Measurements from ENCODE around the gene PAX5.
A peak's percentile ranks its signal among the peaks of the same experiment; 100 is the strongest.

Gene PAX5

DNA sequence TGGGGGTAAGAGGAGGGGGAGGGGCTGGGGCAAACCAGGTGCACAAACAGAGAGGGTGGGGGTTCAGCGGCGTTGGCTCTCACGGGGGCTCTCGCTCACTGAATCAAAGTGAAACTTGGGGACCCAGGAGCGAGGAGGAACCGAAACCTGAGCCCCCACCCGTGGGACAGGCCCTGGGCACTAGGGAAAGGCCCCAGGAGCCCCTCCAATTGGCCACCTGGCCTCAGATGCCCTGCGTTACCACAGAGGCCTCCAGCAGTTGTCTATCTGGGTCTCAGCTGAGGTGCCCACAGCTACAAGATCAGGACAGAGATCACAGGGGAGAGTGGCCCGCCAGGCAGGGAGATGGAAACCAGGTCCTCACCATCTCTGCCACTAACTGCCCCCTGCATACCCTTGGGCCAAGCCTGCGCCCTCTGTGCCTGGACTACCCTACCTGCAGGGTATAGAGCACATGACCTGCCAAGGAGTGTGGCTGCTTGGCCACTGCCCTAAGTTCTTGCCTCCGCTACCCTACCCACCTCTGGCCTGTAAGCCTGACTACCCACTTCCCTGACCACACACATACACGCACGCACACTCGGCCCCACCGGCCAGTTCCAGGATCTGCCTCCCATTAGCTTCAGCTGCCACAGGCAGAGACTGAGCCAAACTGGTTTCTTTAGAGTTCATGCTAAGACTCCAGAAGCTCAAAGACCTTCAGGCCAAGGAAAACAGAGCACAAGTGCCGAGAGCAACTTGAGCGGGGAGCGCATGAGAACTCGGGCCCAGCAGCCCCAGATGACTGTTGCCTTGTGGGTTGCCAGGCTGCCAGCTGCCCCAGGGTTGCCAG lies 39.9 kb downstream of the PAX5 start:
- Histone ChIP-seq H3K9me2 (replicated peaks; ENCODE audit: control insufficient read depth, low read length) (no peaks in the 10 kb centered on the region), H3F3A (ENCODE audit: control insufficient read depth, insufficient read depth) (peaks cover 15% of the 10 kb centered on the region), H3K27me3 (ENCODE audit: control insufficient read depth, low read length) (no peaks in the 10 kb centered on the region), H3K4me3 (ENCODE audit: low read length) (no peak overlapping the region), H3K27ac (ENCODE audit: low read depth, low read length) (peak overlapping the region; percentile 11), H4K20me1 (ENCODE audit: control insufficient read depth, insufficient read depth, low read depth, low read length) (peaks cover 10% of the 10 kb centered on the region), H3K79me2 (ENCODE audit: control insufficient read depth, low read length) (peaks cover 98% of the 10 kb centered on the region), H3K9me3 (ENCODE audit: control insufficient read depth, insufficient read depth, low read length) (peaks cover 3% of the 10 kb centered on the region; the same call in 1 of the 2 replicates), H3K4me1 (ENCODE audit: control insufficient read depth, low read length) (peaks cover 88% of the 10 kb centered on the region), H3K36me3 (ENCODE audit: control insufficient read depth, low read length) (peaks cover 96% of the 10 kb centered on the region), H3K4me2 (ENCODE audit: low read length) (peak overlapping the region; percentile 52; the same call in 1 of the 2 replicates)
- TF ChIP-seq EZH2phosphoT487 (IDR thresholded peaks at IDR 0.05; ENCODE audit: borderline replicate concordance, low read length): no peak
- TF ChIP-seq, protein P1, sequence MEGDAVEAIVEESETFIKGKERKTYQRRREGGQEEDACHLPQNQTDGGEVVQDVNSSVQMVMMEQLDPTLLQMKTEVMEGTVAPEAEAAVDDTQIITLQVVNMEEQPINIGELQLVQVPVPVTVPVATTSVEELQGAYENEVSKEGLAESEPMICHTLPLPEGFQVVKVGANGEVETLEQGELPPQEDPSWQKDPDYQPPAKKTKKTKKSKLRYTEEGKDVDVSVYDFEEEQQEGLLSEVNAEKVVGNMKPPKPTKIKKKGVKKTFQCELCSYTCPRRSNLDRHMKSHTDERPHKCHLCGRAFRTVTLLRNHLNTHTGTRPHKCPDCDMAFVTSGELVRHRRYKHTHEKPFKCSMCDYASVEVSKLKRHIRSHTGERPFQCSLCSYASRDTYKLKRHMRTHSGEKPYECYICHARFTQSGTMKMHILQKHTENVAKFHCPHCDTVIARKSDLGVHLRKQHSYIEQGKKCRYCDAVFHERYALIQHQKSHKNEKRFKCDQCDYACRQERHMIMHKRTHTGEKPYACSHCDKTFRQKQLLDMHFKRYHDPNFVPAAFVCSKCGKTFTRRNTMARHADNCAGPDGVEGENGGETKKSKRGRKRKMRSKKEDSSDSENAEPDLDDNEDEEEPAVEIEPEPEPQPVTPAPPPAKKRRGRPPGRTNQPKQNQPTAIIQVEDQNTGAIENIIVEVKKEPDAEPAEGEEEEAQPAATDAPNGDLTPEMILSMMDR (IDR thresholded peaks at IDR 0.05; ENCODE audit: low read depth, low read length, poor library complexity, severe bottlenecking): no peak

DNA sequence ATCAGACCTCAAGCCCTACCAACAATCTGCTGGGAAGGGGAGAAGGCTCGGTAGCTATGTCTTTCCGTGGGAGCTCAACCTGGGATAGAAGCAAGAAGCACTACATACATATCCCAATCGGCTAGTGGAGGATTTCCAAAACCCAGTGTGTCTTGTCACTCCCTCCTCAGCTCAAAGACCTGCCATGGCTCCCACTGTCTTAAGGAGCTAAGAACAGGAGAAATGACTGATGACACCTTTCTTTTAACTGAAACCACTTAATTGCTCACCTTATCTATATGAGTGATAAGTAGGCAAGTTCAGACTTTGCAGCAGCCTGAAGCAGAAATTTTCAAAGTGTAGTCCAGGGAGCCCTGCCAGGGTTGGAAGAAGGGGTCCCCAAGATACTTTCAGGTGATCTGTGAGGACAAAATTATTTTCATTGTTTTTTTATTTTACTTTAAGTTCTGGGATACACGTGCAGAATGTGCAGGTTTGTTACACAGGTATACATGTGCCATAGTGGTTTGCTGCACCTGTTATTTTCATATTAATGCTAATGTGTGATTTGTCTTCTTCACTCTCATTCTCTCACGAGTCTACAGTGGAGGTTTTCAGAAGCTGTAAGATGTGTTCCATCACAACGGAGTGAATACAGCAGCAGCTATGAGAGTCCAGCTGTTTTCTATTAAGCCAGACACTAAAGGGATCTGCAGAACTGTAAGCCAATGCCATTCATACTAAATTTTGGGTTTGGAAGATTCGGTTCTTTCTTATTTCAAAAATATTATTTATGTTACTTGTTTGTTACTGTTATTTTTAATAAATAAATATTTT lies 41.4 kb downstream of the PAX5 start:
- Histone ChIP-seq H3K4me1 (ENCODE audit: control insufficient read depth, low read length) (peaks cover 79% of the 10 kb centered on the region), H3K9me3 (ENCODE audit: control insufficient read depth, insufficient read depth, low read length) (peaks cover 3% of the 10 kb centered on the region; the same call in 1 of the 2 replicates), H3K36me3 (ENCODE audit: control insufficient read depth, low read length) (peaks cover 99% of the 10 kb centered on the region), H4K20me1 (ENCODE audit: control insufficient read depth, insufficient read depth, low read depth, low read length) (peaks cover 10% of the 10 kb centered on the region), H3K27ac (ENCODE audit: low read depth, low read length) (peak overlapping the region; percentile 7; the same call in 1 of the 2 replicates), H3K4me2 (ENCODE audit: low read length) (no peak overlapping the region), H3K27me3 (ENCODE audit: control insufficient read depth, low read length) (no peaks in the 10 kb centered on the region), H3K4me3 (ENCODE audit: low read length) (no peak overlapping the region), H3F3A (ENCODE audit: control insufficient read depth, insufficient read depth) (peaks cover 11% of the 10 kb centered on the region; the same call in 1 of the 2 replicates), H3K9me2 (replicated peaks; ENCODE audit: control insufficient read depth, low read length) (no peaks in the 10 kb centered on the region), H3K79me2 (ENCODE audit: control insufficient read depth, low read length) (peaks cover 99% of the 10 kb centered on the region)
- TF ChIP-seq, protein P1 (IDR thresholded peaks at IDR 0.05; ENCODE audit: low read depth, low read length, poor library complexity, severe bottlenecking): no peak
- TF ChIP-seq EZH2phosphoT487 (IDR thresholded peaks at IDR 0.05; ENCODE audit: borderline replicate concordance, low read length): no peak

DNA sequence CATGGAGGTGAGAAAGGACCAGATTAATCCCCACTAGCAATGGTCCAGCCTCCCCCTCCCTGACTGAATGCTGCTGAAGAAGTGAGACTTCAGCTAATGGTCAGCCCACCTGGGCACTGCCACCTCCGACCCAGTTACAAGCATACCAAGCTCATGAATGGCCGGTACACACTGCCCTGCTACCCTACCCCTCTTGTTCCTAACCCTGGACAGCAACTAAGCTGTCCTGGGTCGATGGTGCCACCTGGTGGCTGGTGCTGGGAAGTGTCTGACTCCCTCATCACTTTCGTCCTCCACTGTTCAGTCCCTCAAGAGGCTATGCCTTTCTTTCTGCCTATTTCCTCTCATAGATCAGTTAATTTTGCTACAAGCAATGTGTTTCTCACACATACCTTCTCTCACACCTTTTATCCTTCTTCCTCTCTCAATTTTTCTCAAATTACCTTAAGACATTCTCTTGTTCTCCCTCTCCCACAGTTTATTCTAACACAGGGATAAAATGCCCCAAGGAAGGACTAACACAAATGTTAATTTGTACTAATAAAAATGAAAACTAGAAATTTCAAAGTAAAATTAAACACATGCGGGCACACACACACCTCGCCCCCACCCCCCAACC lies 42.4 kb downstream of the PAX5 start:
- no peak overlapping the region for H3K4me3 ChIP-seq (ENCODE audit: low read length)
- H3K27me3 ChIP-seq (ENCODE audit: control insufficient read depth, low read length): no peaks in the 10 kb centered on the region
- H3K27ac ChIP-seq (ENCODE audit: low read depth, low read length): 0 out of 2 replicates have a peak overlapping the region, but pooled peaks have one; percentile 7
- H3K4me2 ChIP-seq (ENCODE audit: low read length): no peak overlapping the region
- H3K36me3 ChIP-seq (ENCODE audit: control insufficient read depth, low read length): peaks cover 99% of the 10 kb centered on the region
- H3F3A ChIP-seq (ENCODE audit: control insufficient read depth, insufficient read depth): peaks cover 11% of the 10 kb centered on the region; the same call in 1 of the 2 replicates
- peaks cover 99% of the 10 kb centered on the region for H3K79me2 ChIP-seq (ENCODE audit: control insufficient read depth, low read length)
- H3K4me1 ChIP-seq (ENCODE audit: control insufficient read depth, low read length): peaks cover 68% of the 10 kb centered on the region
- H3K9me3 ChIP-seq (ENCODE audit: control insufficient read depth, insufficient read depth, low read length): peaks cover 3% of the 10 kb centered on the region; the same call in 1 of the 2 replicates
- TF ChIP-seq, protein P1 (IDR thresholded peaks at IDR 0.05; ENCODE audit: low read depth, low read length, poor library complexity, severe bottlenecking): peak; percentile 93
- TF ChIP-seq EZH2phosphoT487 (IDR thresholded peaks at IDR 0.05; ENCODE audit: borderline replicate concordance, low read length): no peak
- peaks cover 10% of the 10 kb centered on the region for H4K20me1 ChIP-seq (ENCODE audit: control insufficient read depth, insufficient read depth, low read depth, low read length)
- H3K9me2 ChIP-seq (replicated peaks; ENCODE audit: control insufficient read depth, low read length): no peaks in the 10 kb centered on the region

All from DOHH2 (cell line).